A549 (cell line): Measurements from ENCODE around the gene QRICH1. TPM values are rescaled to one million over a fixed set of nuclear protein-coding genes. Genes with fewer than 3 reads are reported as not detected.
A peak's percentile ranks its signal among the peaks of the same experiment; 100 is the strongest.

Source experiments
- ATAC-seq, 2 experiments: fragments of 200-7000 bp in 1 of 2; fragments of >200 bp in 1 of 2; cut with Nextera tagmentation in 1 of 2; cut with Tn5 transposase in 1 of 2; 3 replicates each; pipeline versions ENCODE4 v1.8.0 to v1.9.1; 2018 to 2020; ENCODE audit warnings: mild to moderate bottlenecking in 1 of 2, moderate library complexity in 1 of 2
- CTCF ChIA-PET: fragments of 300-600 bp; sonication (Branson Sonifier 250); formaldehyde crosslinking; extraction: SDS; loops from one replicate; lab custom pipeline; 2021; ENCODE audit warnings: antibody characterized with exemption, inconsistent platforms; lab: Yijun Ruan, JAX
- POLR2A ChIA-PET: fragments of 350-600 bp; formaldehyde crosslinking; extraction: SDS; loops from one replicate; lab custom pipeline; 2021; ENCODE audit warnings: antibody characterized with exemption, inconsistent platforms; lab: Yijun Ruan, JAX
- DNase-seq, 2 experiments: peaks; one replicate each; pipeline versions ENCODE4 v3.0.0 to v3.0.0-alpha.2; 2011 to 2016; ENCODE audit warnings: low read depth in 1 of 2, low spot score in 1 of 2
- FAIRE-seq: peaks from 2 replicates; lab custom pipeline; 2011; peaks lifted over from hg19 to GRCh38; lab: Jason Lieb, UNC
- H3K27ac ChIP-seq, 2 experiments: fragments of >200 bp; sonication (Bioruptor Twin); formaldehyde crosslinking; 3 replicates each; pipeline ENCODE4 v1.5.1; 2016 to 2017
- H3K4me1 ChIP-seq: fragments of >200 bp; sonication (Bioruptor Twin); formaldehyde crosslinking; 3 replicates; pipeline ENCODE4 v1.6.1; 2016
- H3K4me2 ChIP-seq: fragments of >200 bp; sonication (Bioruptor Twin); formaldehyde crosslinking; 3 replicates; pipeline ENCODE4 v1.6.1; 2016
- H3K4me3 ChIP-seq: fragments of >200 bp; sonication (Bioruptor Twin); formaldehyde crosslinking; 3 replicates; pipeline ENCODE4 v1.5.1; 2016
- H3K9me3 ChIP-seq: fragments of >200 bp; sonication (Bioruptor Twin); formaldehyde crosslinking; 3 replicates; pipeline ENCODE4 v1.6.1; 2016
- BCL3 ChIP-seq: fragments of >200 bp; sonication (Bioruptor Twin); formaldehyde crosslinking; IDR thresholded peaks from 3 replicates; pipeline ENCODE4 v1.6.1; 2016
- CEBPB ChIP-seq, 2 experiments: fragments of >200 bp in 1 of 2; sonication (Bioruptor Twin) in 1 of 2; formaldehyde crosslinking in 1 of 2; IDR thresholded peaks; 2 replicates each; pipeline ENCODE4 v1.6.1; 2012 to 2016
- CTCF ChIP-seq: fragments of >200 bp; sonication (Bioruptor Twin); formaldehyde crosslinking; IDR thresholded peaks from 3 replicates; pipeline ENCODE4 v1.5.1; 2016
- EHF ChIP-seq: fragments of 250-450 bp; sonication (Bioruptor Pico); IDR thresholded peaks from 2 replicates; pipeline ENCODE4 v1.5.0; 2020; ENCODE audit warnings: mild to moderate bottlenecking
- EP300 ChIP-seq, 2 experiments: fragments of >200 bp; sonication (Bioruptor Twin); formaldehyde crosslinking; IDR thresholded peaks; 2 replicates in 1 of 2; 3 replicates in 1 of 2; pipeline ENCODE4 v1.6.1; 2016 to 2017
- FOSB ChIP-seq: fragments of 250-450 bp; sonication (Bioruptor Pico); IDR thresholded peaks from 2 replicates; pipeline ENCODE4 v1.5.0; 2020; ENCODE audit warnings: mild to moderate bottlenecking, moderate library complexity
- FOXS1 ChIP-seq: fragments of 250-450 bp; sonication (Bioruptor Pico); IDR thresholded peaks from 2 replicates; pipeline ENCODE4 v1.5.0; 2020; ENCODE audit warnings: mild to moderate bottlenecking, moderate library complexity
- HDAC2 ChIP-seq: fragments of 200-600 bp; sonication (generic); IDR thresholded peaks from 2 replicates; pipeline ENCODE4 v1.6.1; 2016
- HES2 ChIP-seq: fragments of >200 bp; sonication (Bioruptor Twin); formaldehyde crosslinking; IDR thresholded peaks from 2 replicates; pipeline ENCODE4 v1.6.1; 2016
- HMGXB4 ChIP-seq: fragments of 250-450 bp; sonication (Bioruptor Pico); IDR thresholded peaks from 2 replicates; pipeline ENCODE4 v1.5.0; 2021; ENCODE audit warnings: mild to moderate bottlenecking, moderate library complexity, borderline replicate concordance
- HOXA7 ChIP-seq: fragments of 250-450 bp; sonication (Bioruptor Pico); IDR thresholded peaks from 2 replicates; pipeline ENCODE4 v1.5.0; 2020; ENCODE audit warnings: mild to moderate bottlenecking, moderate library complexity
- MAFK ChIP-seq: fragments of 450-650 bp; IDR thresholded peaks from 2 replicates; pipeline ENCODE4 v1.6.1; 2014; ENCODE audit not compliant: partially characterized antibody
- NFE2L2 ChIP-seq: fragments of 150-350 bp; conservative IDR thresholded peaks from 2 replicates; pipeline ENCODE4 v1.6.1; 2014; ENCODE audit warnings: low read length
- NPAS2 ChIP-seq: fragments of 250-450 bp; sonication (Bioruptor Pico); IDR thresholded peaks from 2 replicates; pipeline ENCODE4 v1.8.0; 2022; ENCODE audit warnings: mild to moderate bottlenecking, moderate library complexity, borderline replicate concordance
- PBX3 ChIP-seq: IDR thresholded peaks from 2 replicates; pipeline ENCODE4 v1.6.1; 2012
- RCOR1 ChIP-seq: fragments of 150-350 bp; IDR thresholded peaks from 2 replicates; pipeline ENCODE4 v1.6.1; 2014; ENCODE audit warnings: antibody characterized with exemption, low read length, low read depth
- SMC3 ChIP-seq: fragments of >200 bp; sonication (Bioruptor Twin); formaldehyde crosslinking; IDR thresholded peaks from 3 replicates; pipeline ENCODE4 v1.6.1; 2018; ENCODE audit warnings: inconsistent platforms
- TP53 ChIP-seq: fragments of 250-450 bp; sonication (Bioruptor Pico); IDR thresholded peaks from 2 replicates; pipeline ENCODE4 v1.5.0; 2021; ENCODE audit warnings: mild to moderate bottlenecking, moderate library complexity
- ZC3H11A ChIP-seq: fragments of 450-650 bp; IDR thresholded peaks from 2 replicates; pipeline ENCODE4 v1.6.1; 2014; ENCODE audit warnings: antibody characterized with exemption, mild to moderate bottlenecking
- ZFP36 ChIP-seq: fragments of 450-650 bp; IDR thresholded peaks from 2 replicates; pipeline ENCODE4 v1.6.1; 2014; ENCODE audit warnings: borderline replicate concordance; ENCODE audit not compliant: partially characterized antibody
- ZSCAN20 ChIP-seq: fragments of 250-450 bp; sonication (Bioruptor Pico); IDR thresholded peaks from 2 replicates; pipeline ENCODE4 v1.8.0; 2022; ENCODE audit warnings: mild to moderate bottlenecking, moderate library complexity
- WGBS: methylation state at CpG from one replicate; pipeline ENCODE4 v1.1.6; 2017; ENCODE audit errors: missing lambda C conversion rate; 5-methylcytosine and 5-hydroxymethylcytosine counted together
- polyA plus RNA-seq, 4 experiments: library from polyadenylated mRNA; depleted of rRNA in 3 of 4; stranded (reverse); fragments of >200 nt; fragmentation: RNase III in 1 of 4; extraction: RNeasy Plus Mini Kit Qiagen cat#74134 plus additional on column Dnase treatment in 1 of 4; gene quantifications; 2 replicates in 3 of 4; 3 replicates in 1 of 4; pipeline ENCODE4 v1.2.3, GENCODE V29; 2011 to 2017

QRICH1 gene
- polyA plus RNA-seq, 2 of the 4 experiments (the other 2 are of a cell fraction) = 47.9 to 53.8 TPM

- Histone ChIP-seq H3K9me3 (no peaks in the 10 kb centered on the region), H3K4me3 (no peak overlapping the region), H3K4me2 (no peak overlapping the region), H3K27ac (no peak overlapping the region), H3K4me1 (no peaks in the 10 kb centered on the region; the same call in 2 of the 3 replicates)
- ATAC-seq = no peak
- WGBS = 67% methylated on average over 3 of the region's 3 CpGs
- POLR2A ChIA-PET = no interaction called here
- DNase-seq = no peak
- CTCF ChIA-PET = interaction anchor here (1.0 kb wide), 1 partner anchor 11 kb away, joined by 3 read pairs; no protein-coding TSS in a partner anchor
- TF ChIP-seq MAFK (no peak), RCOR1 (no peak), ZSCAN20 (CRISPR knock-in tag) (no peak), TP53 (CRISPR knock-in tag) (no peak), ZC3H11A (no peak), CTCF (no peak), FOSB (no peak), HES2 (no peak), ZFP36 (no peak), FOXS1 (no peak), BCL3 (no peak), NPAS2 (no peak), EP300 (IDR thresholded peaks at IDR 0.05) (no peak), HDAC2 (no peak), PBX3 (no peak)
- no peak for FAIRE-seq
These were observed 46.2 kb upstream of the QRICH1 start for GRCh38 chr3:49140080-49140479.

GRCh38 chr3:49135499-49135898, 41.6 kb upstream of the QRICH1 start:
- WGBS = 100% methylated on average over 3 of the region's 4 CpGs
- POLR2A ChIA-PET = no interaction called here

More at GRCh38 chr3:49135499-49135898, 41.6 kb upstream of the QRICH1 start:
- Histone ChIP-seq H3K4me3 (no peak overlapping the region), H3K4me2 (no peak overlapping the region), H3K4me1 (peaks cover 18% of the 10 kb centered on the region), H3K9me3 (no peaks in the 10 kb centered on the region), H3K27ac (peak overlapping the region in 1 of 2 experiments; percentile 27; a peak in 1 of 6 replicates)
- CTCF ChIA-PET = interaction anchor here (1.5 kb wide), 1 partner anchor 22 kb away, joined by 4 read pairs; no protein-coding TSS in a partner anchor
- TF ChIP-seq NPAS2 = no peak
- no peak for TF ChIP-seq HMGXB4
- no peak for TF ChIP-seq SMC3
- TF ChIP-seq FOXS1 = no peak
- no peak for TF ChIP-seq ZFP36
- TF ChIP-seq EHF = no peak
- no peak for TF ChIP-seq CEBPB (IDR thresholded peaks at IDR 0.05)
- TF ChIP-seq FOSB = no peak
- TF ChIP-seq HOXA7 = no peak
- TF ChIP-seq NFE2L2 = no peak
- DNase-seq (no peak), ATAC-seq (no peak), FAIRE-seq (no peak)
